ENCODE measurements around the gene C1QB.
"Not testable (repeated sequence)": the region's sequence is repeated elsewhere in the genome, so short reads cannot be mapped to it uniquely, and the experiment has no call there.

C1QB gene

DNA sequence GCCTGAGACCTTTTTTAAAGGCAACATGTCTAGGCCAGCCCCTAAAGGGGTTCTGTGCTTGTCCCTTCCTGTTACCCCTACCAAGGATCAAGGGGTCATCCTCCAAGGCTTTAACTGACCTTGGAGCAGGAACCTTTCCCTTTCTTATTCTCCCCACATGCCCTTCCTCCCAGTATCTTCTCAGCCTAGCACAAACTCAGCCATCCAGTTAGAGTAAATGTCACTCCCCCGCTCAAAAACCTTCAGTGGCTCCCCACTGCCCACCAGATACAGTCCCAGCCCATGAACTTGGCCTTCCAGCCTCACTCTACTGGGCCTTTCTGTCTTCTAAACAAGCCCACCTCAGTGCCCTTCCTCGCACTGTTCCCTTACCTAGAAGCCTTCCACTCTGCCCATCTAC is 8.8 kb downstream of the C1QB start:
- no peak overlapping the region for H3K27ac ChIP-seq
- DNase-seq (ENCODE audit: low read depth, low spot score), result no peak

GRCh38 chr1:22662318-22662717 is 9.3 kb downstream of the C1QB start:
- DNase-seq (ENCODE audit: low read depth, low spot score), result no peak
- H3K27ac ChIP-seq, result no peak overlapping the region

DNA sequence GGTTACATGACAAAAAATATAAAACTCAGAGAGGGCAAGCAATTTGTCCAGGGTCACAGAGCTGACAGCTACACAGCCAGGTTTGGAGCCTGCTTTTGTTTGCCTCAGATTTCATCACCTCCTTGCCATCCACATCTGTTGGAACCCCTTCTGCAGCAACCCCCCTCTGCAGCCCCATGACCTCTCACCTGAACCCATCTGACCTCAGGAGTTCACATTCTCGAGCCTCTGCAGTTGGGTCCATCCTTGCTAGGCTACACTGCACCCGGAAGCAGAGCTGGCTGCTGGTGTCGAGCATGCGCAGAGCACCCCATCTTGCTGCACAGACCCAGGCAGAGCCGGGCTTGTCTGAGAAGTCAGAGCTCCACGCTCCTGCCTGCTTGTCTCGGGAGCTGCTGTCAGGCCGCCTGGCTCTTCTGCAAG is 10.0 kb downstream of the C1QB start:
- no peak for DNase-seq (ENCODE audit: low read depth, low spot score)
- no peak overlapping the region for H3K27ac ChIP-seq

GRCh38 chr1:22665752-22666151 is 12.7 kb downstream of the C1QB start:
- DNase-seq (ENCODE audit: low read depth, low spot score), result no peak
- no peak overlapping the region for H3K27ac ChIP-seq

DNA sequence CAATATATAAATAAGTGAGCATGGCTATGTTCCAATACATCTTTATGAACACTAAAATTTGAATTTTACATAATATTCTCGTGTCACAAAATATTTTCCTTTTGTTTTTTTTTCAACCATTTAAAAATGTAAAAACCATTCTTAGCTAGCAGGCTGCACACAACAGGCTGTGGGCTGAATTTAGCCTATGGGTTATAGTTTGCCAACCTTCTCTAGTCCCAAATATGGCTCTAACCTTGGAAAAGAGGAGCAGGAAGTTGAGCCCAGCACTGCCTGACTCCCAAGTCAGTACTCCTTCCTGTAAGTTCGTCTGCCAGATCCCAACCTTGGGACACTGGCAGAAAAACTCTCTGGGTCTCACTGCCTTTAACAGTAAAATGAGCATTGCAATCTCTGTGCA is 13.4 kb downstream of the C1QB start:
- no peak for DNase-seq (ENCODE audit: low read depth, low spot score)
- H3K27ac ChIP-seq, result no peak overlapping the region

DNA sequence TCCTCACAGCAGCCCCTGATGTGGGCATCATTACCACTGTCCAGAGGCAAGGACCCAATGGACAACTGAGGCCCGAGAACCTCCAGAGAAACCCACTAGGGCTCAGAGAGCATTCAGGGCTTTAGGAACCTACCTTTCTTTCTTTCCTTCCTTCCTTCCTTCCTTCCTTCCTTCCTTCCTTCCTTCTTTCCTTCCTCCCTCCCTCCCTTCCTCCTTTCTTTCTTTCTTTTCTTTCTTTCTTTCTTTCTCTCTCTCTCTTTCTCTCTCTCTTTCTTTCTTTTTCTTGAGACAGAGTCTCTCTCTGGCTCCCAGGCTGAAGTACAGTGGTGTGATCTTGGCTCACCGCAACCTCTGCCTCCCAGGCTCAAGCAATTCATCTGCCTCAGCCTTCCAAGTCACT is 15.8 kb downstream of the C1QB start:
- H3K27ac ChIP-seq; DNase-seq (ENCODE audit: low read depth, low spot score): not testable (repeated sequence)

DNA sequence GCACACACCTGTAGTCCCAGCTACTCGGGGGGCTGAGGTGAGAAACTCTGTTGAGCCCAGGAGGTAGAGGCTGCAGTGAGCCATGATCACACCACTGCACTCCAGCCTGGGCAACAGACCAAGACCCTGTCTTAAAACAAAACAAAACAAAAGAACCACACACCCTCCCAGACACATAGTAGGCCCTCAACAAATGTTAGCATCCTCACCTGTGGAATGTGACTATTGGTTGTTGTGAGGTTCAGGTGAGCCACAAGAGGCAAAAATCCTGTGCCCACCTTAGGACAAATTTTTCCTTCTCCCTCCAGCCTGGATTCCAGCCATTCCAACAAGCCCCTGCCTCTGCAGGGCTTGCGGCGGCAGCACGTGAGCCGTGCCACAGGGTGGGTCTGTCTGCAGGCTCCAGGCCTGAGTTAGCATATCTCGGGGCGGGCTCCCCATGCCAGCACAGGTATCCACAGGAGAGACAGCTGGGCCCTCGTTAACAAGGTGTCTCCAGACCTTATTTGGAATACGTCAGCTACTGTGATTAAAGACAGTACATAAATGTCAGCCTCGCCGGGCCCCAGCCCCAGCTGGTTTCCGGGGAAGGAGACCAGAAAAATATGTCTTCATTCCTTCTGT is 17.4 kb downstream of the C1QB start:
- no peak overlapping the region for H3K27ac ChIP-seq
- no peak for DNase-seq (ENCODE audit: low read depth, low spot score)

- no peak overlapping the region for H3K27ac ChIP-seq
- no peak for DNase-seq (ENCODE audit: low read depth, low spot score)
Measured at GRCh38 chr1:22671999-22672398, 19.0 kb downstream of the C1QB start.

- DNase-seq (ENCODE audit: low read depth, low spot score), result no peak
- no peak overlapping the region for H3K27ac ChIP-seq
Measured at GRCh38 chr1:22673486-22674409, 20.7 kb downstream of the C1QB start.

DNA sequence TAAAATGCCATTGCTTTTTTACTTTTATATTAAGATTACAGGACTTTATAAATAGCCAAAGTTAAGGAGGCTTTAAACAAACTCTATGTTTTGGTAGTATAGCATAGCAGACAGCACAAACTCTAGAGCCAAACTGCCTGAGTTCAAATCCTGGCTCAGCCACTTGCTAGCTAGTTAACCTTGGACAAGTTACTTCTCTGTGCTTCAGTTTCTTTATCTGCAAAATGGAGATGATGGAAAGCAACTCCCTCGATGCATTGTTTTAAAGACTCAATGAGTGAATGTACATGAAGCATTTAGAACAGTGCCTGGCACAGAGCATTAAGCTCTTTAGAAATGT is 21.3 kb downstream of the C1QB start:
- no peak for DNase-seq (ENCODE audit: low read depth, low spot score)
- no peak overlapping the region for H3K27ac ChIP-seq

DNA sequence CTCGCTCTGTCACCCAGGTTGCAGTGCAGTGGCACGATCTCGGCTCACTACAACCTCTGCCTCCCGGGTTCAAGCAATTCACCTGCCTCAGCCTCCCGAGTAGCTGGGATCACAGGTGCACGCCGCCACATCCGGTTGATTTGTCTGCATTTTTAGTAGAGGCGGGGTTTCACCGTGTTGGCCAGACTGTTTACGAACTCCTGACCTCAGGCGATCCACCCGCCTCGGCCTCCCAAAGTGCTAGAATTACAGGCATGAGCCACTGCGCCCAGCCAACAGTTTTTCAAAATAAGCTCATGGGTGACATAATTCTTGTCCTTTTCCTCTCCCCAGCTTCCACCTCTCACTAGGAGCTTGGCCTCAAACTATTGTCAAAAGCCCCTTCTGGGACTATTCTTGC is 23.1 kb downstream of the C1QB start:
- DNase-seq (ENCODE audit: low read depth, low spot score); H3K27ac ChIP-seq: not testable (repeated sequence)

DNA sequence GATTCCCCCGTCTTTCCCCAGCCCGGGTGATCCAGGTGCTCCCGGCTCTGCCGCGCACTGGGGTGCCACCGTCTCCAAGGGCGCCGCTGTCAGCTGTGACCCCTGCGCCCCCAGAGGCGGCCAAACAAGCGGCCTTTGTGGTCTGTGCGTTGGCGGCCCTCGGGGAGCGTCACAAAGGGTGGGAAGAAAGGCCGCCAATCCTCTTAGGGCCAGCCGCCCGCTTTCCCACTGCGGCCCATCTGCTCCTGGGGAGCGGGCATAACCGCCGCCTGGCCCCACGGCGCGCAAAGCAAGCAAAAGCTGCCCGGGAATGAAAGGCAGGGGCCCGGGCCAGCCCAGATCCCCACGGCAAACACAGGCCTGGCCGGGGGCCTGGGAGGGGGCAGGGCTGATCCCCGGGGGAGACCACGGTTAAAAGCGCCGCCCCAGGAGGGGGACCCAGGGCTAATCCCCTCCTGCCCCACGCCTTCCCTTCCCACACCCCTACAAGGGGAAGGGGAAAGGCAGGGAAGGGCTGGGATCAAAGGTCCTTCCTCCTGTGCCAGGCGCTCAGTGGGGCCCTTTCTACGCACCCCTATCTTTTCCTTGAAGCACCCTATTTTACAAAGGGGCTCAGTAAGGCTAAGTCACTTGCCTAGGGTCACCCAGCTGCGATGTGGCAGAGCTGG is 24.0 kb downstream of the C1QB start:
- DNase-seq (ENCODE audit: low read depth, low spot score), result no peak
- no peak overlapping the region for H3K27ac ChIP-seq

DNA sequence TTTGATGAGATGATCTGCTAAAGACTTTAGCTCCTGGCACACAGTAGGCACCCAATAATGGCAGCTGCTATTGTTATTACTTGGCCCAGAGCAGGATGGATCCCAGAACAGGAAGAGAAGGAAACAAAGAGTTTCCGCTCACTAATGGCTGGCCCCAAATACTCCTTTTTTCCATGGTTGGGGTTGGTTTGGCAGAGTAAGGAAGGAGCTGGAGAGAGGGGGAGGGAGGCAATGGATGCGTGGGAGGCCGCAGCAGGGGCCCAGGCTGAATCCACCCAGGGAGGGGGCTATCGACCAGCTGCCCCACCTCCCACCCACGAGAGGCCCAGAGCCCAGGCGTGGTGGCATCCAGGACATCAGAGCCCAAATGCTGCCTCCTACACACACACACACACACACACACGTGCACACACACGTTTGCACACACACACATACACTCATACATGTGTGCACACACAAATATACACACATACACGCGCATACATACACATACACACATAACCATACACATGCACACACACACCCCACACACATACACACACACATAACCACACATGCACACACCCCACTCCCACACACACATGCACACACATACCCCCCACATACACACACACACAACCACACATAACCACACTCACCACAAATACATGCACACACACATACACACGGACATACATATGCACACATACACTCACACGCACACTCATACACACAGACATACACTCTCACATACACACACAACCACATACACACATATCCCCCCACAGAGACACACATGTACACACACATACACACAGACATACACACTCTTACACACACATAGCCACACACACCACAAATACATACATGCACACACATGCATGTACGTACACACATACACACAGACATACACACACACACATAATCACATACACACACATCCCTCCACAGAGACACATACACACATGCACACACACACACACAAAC is 25.2 kb downstream of the C1QB start:
- no peak overlapping the region for H3K27ac ChIP-seq

DNA sequence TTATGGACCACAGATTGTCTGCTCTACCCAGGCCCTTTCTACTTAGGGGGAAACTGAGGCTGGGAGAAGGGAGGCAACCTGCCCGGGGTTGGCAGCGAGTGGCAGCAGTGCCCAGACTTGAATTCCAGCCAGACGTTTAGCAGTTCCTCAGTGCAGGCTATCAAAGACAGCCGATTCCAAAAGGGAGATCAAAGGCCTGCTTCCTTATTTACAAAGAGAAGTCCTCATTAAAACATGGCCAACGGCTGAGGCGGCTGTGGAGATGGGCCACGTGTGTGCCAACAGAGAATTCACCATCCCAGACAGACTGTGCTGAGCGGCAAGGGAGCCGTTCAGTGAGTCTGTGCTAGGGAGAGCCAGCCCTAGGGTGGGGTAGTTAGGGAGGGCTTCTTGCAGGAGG is 27.7 kb downstream of the C1QB start:
- no peak for DNase-seq (ENCODE audit: low read depth, low spot score)
- H3K27ac ChIP-seq, result no peak overlapping the region

More for the DNA sequence above, 25.2 kb downstream of the C1QB start:
- DNase-seq (ENCODE audit: low read depth, low spot score), result no peak

DNA sequence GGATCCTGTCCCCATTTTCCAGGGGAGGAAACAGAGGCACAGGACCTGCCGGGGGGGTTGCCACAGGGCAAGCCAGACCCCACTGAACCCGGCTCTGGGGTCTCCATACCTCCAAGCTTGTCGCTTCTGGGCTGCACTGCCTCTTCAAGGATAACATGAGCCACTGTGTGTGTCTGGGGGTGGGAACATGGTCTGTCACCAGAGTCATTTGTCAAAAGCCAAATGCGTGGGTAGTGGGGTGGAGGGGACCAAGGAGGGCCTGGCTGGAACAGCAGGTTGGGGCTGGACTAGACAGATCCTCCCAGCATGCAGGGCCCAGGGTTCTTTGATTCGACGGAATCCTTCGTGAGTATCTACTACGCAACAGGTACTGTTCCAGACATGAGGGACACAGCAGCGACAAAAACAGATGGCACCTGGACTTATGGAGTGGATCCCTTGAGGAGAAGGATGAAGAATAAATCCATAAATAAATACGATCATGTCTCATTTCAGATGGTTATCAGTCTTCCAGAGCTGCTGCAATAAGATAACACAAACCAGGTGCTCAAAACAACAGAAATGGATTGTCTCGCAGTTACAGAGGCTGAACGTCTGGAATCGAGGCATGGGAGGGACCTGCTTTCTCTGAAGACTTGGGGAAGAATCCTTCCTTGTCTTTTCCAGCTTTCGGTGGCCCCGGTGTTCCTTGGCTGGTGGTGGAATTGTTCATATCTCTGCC is 28.7 kb downstream of the C1QB start:
- DNase-seq (ENCODE audit: low read depth, low spot score), result no peak
- H3K27ac ChIP-seq, result no peak overlapping the region

GRCh38 chr1:22683547-22683946 is 30.5 kb downstream of the C1QB start:
- DNase-seq (ENCODE audit: low read depth, low spot score), result no peak
- no peak overlapping the region for H3K27ac ChIP-seq

DNA sequence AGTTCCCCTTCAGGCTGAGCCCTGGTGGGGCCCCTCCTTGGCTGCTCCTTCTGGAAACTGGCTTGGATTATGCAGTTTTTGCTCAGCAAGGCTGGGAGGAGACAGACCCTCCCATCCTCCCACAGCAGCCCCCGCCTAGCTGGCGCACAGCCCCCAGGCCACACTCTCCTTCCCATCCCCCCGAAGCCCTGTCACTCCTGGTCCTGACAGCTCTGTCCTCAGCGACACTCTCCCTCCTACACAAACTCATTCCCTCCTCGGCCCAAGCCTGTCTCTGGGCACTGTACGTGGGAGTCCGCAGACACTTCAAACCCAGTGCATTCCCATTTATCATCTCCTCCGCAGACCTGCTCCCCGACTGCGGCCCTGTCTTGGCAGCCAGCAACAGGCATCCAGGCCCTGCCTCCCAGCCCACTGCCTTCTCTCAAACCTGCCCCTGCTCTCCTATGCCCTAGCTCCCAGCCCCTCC is 32.6 kb downstream of the C1QB start:
- H3K27ac ChIP-seq, result no peak overlapping the region
- DNase-seq (ENCODE audit: low read depth, low spot score), result no peak

DNA sequence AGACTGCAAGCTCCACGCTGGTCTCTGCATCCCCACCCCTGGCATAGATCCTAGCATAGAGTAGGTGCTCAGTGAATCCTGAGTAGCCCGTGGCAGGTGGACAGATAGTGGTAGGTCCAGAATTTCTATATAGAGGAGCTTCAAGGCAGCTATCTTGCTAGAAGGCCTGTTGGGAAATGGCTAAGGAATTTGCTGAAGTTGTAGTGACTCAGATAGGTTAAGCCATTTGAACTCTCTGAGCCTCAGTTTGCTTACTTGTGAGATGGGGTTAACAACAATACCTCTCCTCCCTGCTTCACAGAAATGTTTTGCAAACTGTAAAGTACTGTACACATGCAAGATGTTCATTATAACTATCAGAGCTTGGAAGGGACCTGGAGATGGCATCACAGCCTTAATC is 34.2 kb downstream of the C1QB start:
- no peak for DNase-seq (ENCODE audit: low read depth, low spot score)
- no peak overlapping the region for H3K27ac ChIP-seq

- H3K27ac ChIP-seq, result no peak overlapping the region
- no peak for DNase-seq (ENCODE audit: low read depth, low spot score)
Measured at GRCh38 chr1:22688466-22688865, 35.4 kb downstream of the C1QB start.

Measured in epithelial cell of prostate (primary cell).